Naive thymus-derived CD8-positive, alpha-beta T cell (primary cell): ENCODE data around the gene MSH3. TPM values are rescaled to one million over a fixed set of nuclear protein-coding genes. Genes with fewer than 3 reads are reported as not detected.
"Not testable (repeated sequence)": the region's sequence is repeated elsewhere in the genome, so short reads cannot be mapped to it uniquely, and the experiment has no call there.

ENCODE experiments used
- ATAC-seq, 2 donors: fragments of 150-1000 bp; cut with Tn5 transposase in 1 of 2; sonication (Bioruptor Pico), chemical (Tn5 transposase) in 1 of 2; 1 replicate in 1 of 2; 2 replicates in 1 of 2; pipeline ENCODE4 v1.10.0; 2021; ENCODE audit warnings: mild to moderate bottlenecking in 2 of 2, moderate library complexity in 2 of 2
- POLR2A ChIA-PET: fragments of 350-600 bp; sonication (Branson Sonifier 250); formaldehyde crosslinking; loops from one replicate; lab custom pipeline; 2021; ENCODE audit warnings: antibody characterized with exemption; lab: Charles Lee
- DNase-seq, 10 donors: peaks; one replicate each; pipeline versions ENCODE4 v3.0.0 to v3.0.0-alpha.2; 2020 to 2022
- H3K27ac Mint-ChIP-seq, 10 donors: one replicate each; pipeline ENCODE4 v1.8.0; 2020 to 2022; ENCODE audit warnings: mild to moderate bottlenecking in 10 of 10, mixed read lengths in 10 of 10, moderate library complexity in 4 of 10, inconsistent platforms in 1 of 10
- H3K27me3 Mint-ChIP-seq, 5 donors: one replicate each; pipeline ENCODE4 v1.8.0; 2021 to 2022; ENCODE audit warnings: mixed read lengths in 5 of 5
- H3K36me3 Mint-ChIP-seq, 3 donors: one replicate each; pipeline ENCODE4 v1.8.0; 2020 to 2022; ENCODE audit warnings: mixed read lengths in 3 of 3, mild to moderate bottlenecking in 2 of 3, inconsistent platforms in 1 of 3
- H3K4me1 Mint-ChIP-seq, 4 donors: one replicate each; pipeline ENCODE4 v1.8.0; 2021 to 2022; ENCODE audit warnings: mixed read lengths in 4 of 4
- H3K4me3 Mint-ChIP-seq, 10 donors: one replicate each; pipeline ENCODE4 v1.8.0; 2020 to 2022; ENCODE audit warnings: mild to moderate bottlenecking in 10 of 10, mixed read lengths in 10 of 10, moderate library complexity in 6 of 10, inconsistent platforms in 1 of 10
- H3K9me3 Mint-ChIP-seq, 9 donors: one replicate each; pipeline ENCODE4 v1.8.0; 2020 to 2022; ENCODE audit warnings: mixed read lengths in 9 of 9, mild to moderate bottlenecking in 3 of 9, inconsistent platforms in 1 of 9, moderate library complexity in 1 of 9
- polyA plus RNA-seq, 3 donors: library from polyadenylated mRNA; unstranded; fragments of 300-500 nt; fragmentation: Illumina TruSeq; gene quantifications; one replicate each; pipeline ENCODE4 v1.2.3, GENCODE V29; 2021
- total RNA-seq, 8 experiments: library from RNA in 2 of 8; stranded (reverse) in 2 of 8; gene quantifications; one replicate each; pipeline ENCODE4 v1.2.3 and lab custom pipeline; 2021 to 2026

The MSH3 gene
- total and polyA plus RNA-seq, 5 experiments from 2014 or later: 11.0 to 16.3 (median 13.0) TPM

- DNase-seq (no peak), ATAC-seq (no peak)
- peaks cover 4 to 58% (median 36%) of the 10 kb centered on the region in 3 donors for H3K36me3 Mint-ChIP-seq
- no peak overlapping the region for H3K27ac Mint-ChIP-seq
- POLR2A ChIA-PET: interaction anchor here (0.7 kb wide), 1 partner anchor 360 kb away, joined by 7 read pairs; no protein-coding TSS in a partner anchor
- H3K4me3 Mint-ChIP-seq: no peak overlapping the region
- no peaks in the 10 kb centered on the region for H3K27me3 Mint-ChIP-seq
- peaks cover 0 to 3% (median 3%) of the 10 kb centered on the region in 9 donors for H3K9me3 Mint-ChIP-seq
- H3K4me1 Mint-ChIP-seq: peaks cover 7 to 19% (median 13%) of the 10 kb centered on the region in 4 donors
Measured at GRCh38 chr5:80714570-80715298, 60.3 kb downstream of the MSH3 start.

DNA sequence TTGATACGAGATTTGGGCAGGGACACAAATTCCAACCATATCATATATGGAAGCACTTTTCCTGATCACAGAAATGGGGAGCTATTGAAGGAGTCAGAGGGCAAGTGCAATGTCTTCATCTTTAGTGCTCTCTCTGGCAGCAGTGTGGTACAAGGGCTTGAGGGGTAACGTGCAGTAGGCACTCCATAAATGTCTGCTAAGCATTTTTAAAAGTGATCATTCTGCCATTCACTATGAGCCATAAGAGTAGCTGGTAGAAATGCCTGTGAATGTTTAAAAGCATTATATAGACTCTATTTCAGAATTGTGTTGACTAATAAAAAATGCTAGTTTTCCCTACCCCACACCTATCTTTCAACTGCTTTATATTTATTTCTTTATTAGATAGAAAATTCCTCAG is 61.4 kb downstream of the MSH3 start:
- H3K27ac Mint-ChIP-seq: no peak overlapping the region
- POLR2A ChIA-PET: no interaction called here
- ATAC-seq (no peak), DNase-seq (no peak)
- H3K4me3 Mint-ChIP-seq: no peak overlapping the region
- H3K36me3 Mint-ChIP-seq: peaks cover 12 to 66% (median 42%) of the 10 kb centered on the region in 3 donors
- peaks cover 5 to 12% (median 6%) of the 10 kb centered on the region in 4 donors for H3K4me1 Mint-ChIP-seq
- peaks cover 0 to 14% (median 9%) of the 10 kb centered on the region in 9 donors for H3K9me3 Mint-ChIP-seq
- no peaks in the 10 kb centered on the region for H3K27me3 Mint-ChIP-seq

GRCh38 chr5:80720181-80720580 is 65.7 kb downstream of the MSH3 start:
- Mint-ChIP-seq H3K27me3 (no peaks in the 10 kb centered on the region), H3K9me3 (peaks cover 0 to 14% (median 9%) of the 10 kb centered on the region in 9 donors), H3K36me3 (peaks cover 20 to 59% (median 39%) of the 10 kb centered on the region in 3 donors), H3K4me1 (peaks cover 0 to 9% (median 5%) of the 10 kb centered on the region in 4 donors), H3K27ac (peak overlapping the region in 1 of 10 donors; percentile 8), H3K4me3 (no peak overlapping the region)
- no peak for DNase-seq
- no peak for ATAC-seq
- POLR2A ChIA-PET: no interaction called here

DNA sequence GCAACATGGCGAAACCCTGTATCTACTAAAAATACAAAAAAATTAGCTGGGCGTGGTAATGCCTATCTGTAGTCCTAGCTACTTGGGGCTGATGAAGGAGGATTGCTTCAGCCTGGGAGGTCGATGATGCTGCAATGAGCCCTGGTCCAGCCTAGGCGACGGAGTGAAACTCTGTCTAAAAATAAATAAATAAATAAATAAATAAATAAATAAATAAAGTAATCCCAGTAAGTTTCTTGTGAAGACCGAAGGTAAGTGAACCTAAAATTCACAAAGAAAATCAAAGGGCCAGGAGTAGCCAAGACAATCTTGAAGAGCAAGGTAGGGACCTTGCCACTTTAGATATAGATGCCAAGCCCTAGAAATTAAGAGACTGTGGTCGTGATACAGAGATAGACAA is 68.5 kb downstream of the MSH3 start:
- Mint-ChIP-seq H3K27ac (no peak overlapping the region), H3K27me3 (no peaks in the 10 kb centered on the region), H3K4me1 (peaks cover 0 to 9% (median 6%) of the 10 kb centered on the region in 4 donors), H3K9me3 (peaks cover 0 to 14% (median 9%) of the 10 kb centered on the region in 9 donors), H3K36me3 (peaks cover 36 to 66% (median 41%) of the 10 kb centered on the region in 3 donors), H3K4me3 (no peak overlapping the region)
- DNase-seq (no peak), ATAC-seq (no peak)
- POLR2A ChIA-PET: no interaction called here

- ATAC-seq (no peak), DNase-seq (no peak)
- Mint-ChIP-seq H3K4me3 (no peak overlapping the region), H3K27me3 (no peaks in the 10 kb centered on the region), H3K4me1 (peaks cover 0 to 6% (median 5%) of the 10 kb centered on the region in 4 donors), H3K9me3 (peaks cover 0 to 4% (median under 1%) of the 10 kb centered on the region in 9 donors), H3K36me3 (peaks cover 32 to 70% (median 42%) of the 10 kb centered on the region in 3 donors), H3K27ac (no peak overlapping the region)
- POLR2A ChIA-PET: no interaction called here
Measured at GRCh38 chr5:80725446-80725845, 71.0 kb downstream of the MSH3 start.

DNA sequence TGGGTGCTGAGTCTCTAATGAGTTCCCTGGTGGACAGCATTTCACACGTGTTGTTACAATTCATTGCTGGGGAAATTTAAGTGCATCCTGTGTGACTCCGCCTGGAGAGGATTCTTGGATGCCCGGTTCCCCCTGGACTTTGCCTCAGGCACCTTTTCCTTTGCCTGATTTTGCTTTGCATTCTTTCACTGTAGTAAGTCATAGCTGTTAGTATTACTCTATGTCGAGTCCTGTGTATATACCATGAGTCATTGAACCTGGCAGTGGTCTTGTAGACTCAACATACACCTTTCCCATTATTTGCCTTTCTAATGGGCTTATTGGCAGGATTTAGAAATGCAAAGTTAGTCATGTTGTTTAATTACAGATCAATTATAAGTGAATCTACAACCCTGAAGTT is 82.3 kb downstream of the MSH3 start:
- no peaks in the 10 kb centered on the region for H3K27me3 Mint-ChIP-seq
- H3K4me3 Mint-ChIP-seq: no peak overlapping the region
- peaks cover 5 to 42% (median 39%) of the 10 kb centered on the region in 3 donors for H3K36me3 Mint-ChIP-seq
- POLR2A ChIA-PET: interaction anchor here (0.6 kb wide), 1 partner anchor 1615 kb away, joined by 3 read pairs; no protein-coding TSS in a partner anchor
- H3K4me1 Mint-ChIP-seq: peaks cover 6 to 32% (median 16%) of the 10 kb centered on the region in 4 donors
- H3K9me3 Mint-ChIP-seq: no peaks in the 10 kb centered on the region
- ATAC-seq: no peak
- no peak overlapping the region for H3K27ac Mint-ChIP-seq
- no peak for DNase-seq

DNA sequence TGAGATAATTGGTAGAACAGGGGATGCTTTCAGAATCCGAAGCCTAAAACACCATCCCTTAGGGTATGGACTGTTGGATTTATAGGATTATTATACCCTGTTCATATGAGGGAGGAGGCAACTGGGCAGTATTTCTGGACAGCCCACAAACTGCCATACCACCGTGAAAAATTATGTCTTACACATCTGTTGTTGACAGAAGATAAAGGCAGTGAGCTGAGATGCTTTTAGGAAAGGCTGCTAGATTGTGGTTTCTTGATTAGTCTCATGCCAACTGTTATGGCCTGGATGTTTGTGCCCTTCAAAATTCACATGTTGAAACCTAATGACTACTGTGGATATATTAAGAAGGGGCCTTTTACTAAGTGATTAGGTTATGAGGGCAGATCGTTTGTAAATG is 84.0 kb downstream of the MSH3 start:
- POLR2A ChIA-PET: no interaction called here
- DNase-seq (no peak), ATAC-seq (no peak)
- Mint-ChIP-seq H3K27me3 (no peaks in the 10 kb centered on the region), H3K36me3 (peaks cover 5 to 44% (median 44%) of the 10 kb centered on the region in 3 donors), H3K9me3 (no peaks in the 10 kb centered on the region), H3K4me3 (no peak overlapping the region), H3K4me1 (peaks cover 6 to 37% (median 16%) of the 10 kb centered on the region in 4 donors), H3K27ac (peak overlapping the region in 2 of 10 donors; percentile 53 to 58)

- Mint-ChIP-seq H3K9me3 (peaks cover 0 to 2% (median 0%) of the 10 kb centered on the region in 9 donors), H3K4me3 (no peak overlapping the region), H3K27me3 (no peaks in the 10 kb centered on the region), H3K36me3 (peaks cover 5 to 43% (median 42%) of the 10 kb centered on the region in 3 donors), H3K4me1 (peaks cover 6 to 37% (median 16%) of the 10 kb centered on the region in 4 donors), H3K27ac (peak overlapping the region in 3 of 10 donors; percentile 28 to 58 (median 53))
- POLR2A ChIA-PET: no interaction called here
- no peak for ATAC-seq
- DNase-seq: no peak
Measured at GRCh38 chr5:80739057-80739456, 84.6 kb downstream of the MSH3 start.

- Mint-ChIP-seq H3K4me3 (no peak overlapping the region), H3K27ac (peak overlapping the region in 3 of 10 donors; percentile 8 to 35 (median 28)), H3K27me3 (no peaks in the 10 kb centered on the region), H3K9me3 (peaks cover 0 to 5% (median 0%) of the 10 kb centered on the region in 9 donors), H3K4me1 (peaks cover 6 to 40% (median 16%) of the 10 kb centered on the region in 4 donors), H3K36me3 (peaks cover 5 to 44% (median 43%) of the 10 kb centered on the region in 3 donors)
- DNase-seq (no peak), ATAC-seq (no peak)
- POLR2A ChIA-PET: no interaction called here
Measured at GRCh38 chr5:80739496-80739895, 85.0 kb downstream of the MSH3 start.

GRCh38 chr5:80739898-80740297 is 85.4 kb downstream of the MSH3 start:
- ATAC-seq: no peak
- H3K4me1 Mint-ChIP-seq: peaks cover 7 to 44% (median 16%) of the 10 kb centered on the region in 4 donors
- POLR2A ChIA-PET: no interaction called here
- peaks cover 0 to 5% (median 0%) of the 10 kb centered on the region in 9 donors for H3K9me3 Mint-ChIP-seq
- DNase-seq: no peak
- peak overlapping the region in 4 of 10 donors; percentile 2 to 35 (median 6) for H3K27ac Mint-ChIP-seq
- H3K27me3 Mint-ChIP-seq: no peaks in the 10 kb centered on the region
- no peak overlapping the region for H3K4me3 Mint-ChIP-seq
- H3K36me3 Mint-ChIP-seq: peaks cover 5 to 45% (median 44%) of the 10 kb centered on the region in 3 donors

DNA sequence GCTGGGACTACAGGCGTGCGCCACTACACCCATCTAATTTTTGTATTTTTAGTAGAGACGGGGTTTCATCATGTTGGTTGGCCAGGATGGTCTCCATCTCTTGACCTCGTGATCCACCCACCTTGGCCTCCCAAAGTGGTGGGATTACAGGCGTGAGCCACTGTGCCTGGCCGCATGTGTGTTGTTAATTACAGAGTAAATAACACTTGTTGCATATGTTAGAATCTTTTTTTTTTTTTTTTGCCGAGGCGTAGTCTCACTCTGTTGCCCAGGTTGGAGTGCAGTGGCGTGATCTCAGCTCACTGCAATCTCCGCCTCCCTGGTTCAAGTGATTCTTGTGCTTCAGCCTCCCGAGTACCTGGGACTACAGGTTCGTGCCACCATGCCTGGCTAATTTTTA is 86.0 kb downstream of the MSH3 start:
- Mint-ChIP-seq H3K27ac (peak overlapping the region in 4 of 10 donors; percentile 40 to 84 (median 56)), H3K4me1 (peaks cover 7 to 50% (median 16%) of the 10 kb centered on the region in 4 donors), H3K36me3 (peaks cover 5 to 49% (median 44%) of the 10 kb centered on the region in 3 donors)
- H3K4me3 Mint-ChIP-seq, DNase-seq, H3K9me3 Mint-ChIP-seq, H3K27me3 Mint-ChIP-seq, POLR2A ChIA-PET, ATAC-seq: not testable (repeated sequence)

GRCh38 chr5:80740999-80741398 is 86.5 kb downstream of the MSH3 start:
- DNase-seq (no peak), ATAC-seq (no peak)
- H3K9me3 Mint-ChIP-seq: peaks cover 0 to 5% (median 0%) of the 10 kb centered on the region in 9 donors
- no peaks in the 10 kb centered on the region for H3K27me3 Mint-ChIP-seq
- peaks cover 7 to 53% (median 16%) of the 10 kb centered on the region in 4 donors for H3K4me1 Mint-ChIP-seq
- POLR2A ChIA-PET: no interaction called here
- H3K36me3 Mint-ChIP-seq: peaks cover 9 to 54% (median 47%) of the 10 kb centered on the region in 3 donors
- peak overlapping the region in 4 of 10 donors; percentile 24 to 84 (median 68) for H3K27ac Mint-ChIP-seq
- peak overlapping the region in 3 of 10 donors; percentile 3 to 71 (median 44) for H3K4me3 Mint-ChIP-seq

DNA sequence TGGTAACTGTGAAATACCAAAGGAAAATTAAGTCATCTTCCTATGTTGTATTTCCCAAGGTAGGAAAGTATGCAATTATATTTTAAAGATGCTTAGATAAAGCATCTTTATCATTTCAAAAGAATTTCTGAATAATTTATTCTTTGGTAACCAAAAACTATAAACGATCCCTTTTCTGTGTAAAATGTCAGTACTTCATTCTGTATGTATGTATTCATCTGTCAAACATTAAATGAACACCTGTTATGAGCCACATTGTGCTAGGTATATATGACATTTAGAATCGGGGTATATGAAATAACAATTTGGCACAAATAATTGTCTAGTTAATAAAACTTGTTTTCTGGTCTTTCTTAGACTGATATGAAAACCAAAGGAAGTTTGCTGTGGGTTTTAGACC is 89.7 kb downstream of the MSH3 start:
- H3K4me1 Mint-ChIP-seq: peaks cover 7 to 40% (median 7%) of the 10 kb centered on the region in 4 donors
- no peaks in the 10 kb centered on the region for H3K27me3 Mint-ChIP-seq
- ATAC-seq: no peak
- no peak overlapping the region for H3K4me3 Mint-ChIP-seq
- peaks cover 0 to 5% (median 0%) of the 10 kb centered on the region in 9 donors for H3K9me3 Mint-ChIP-seq
- H3K27ac Mint-ChIP-seq: peak overlapping the region in 1 of 10 donors; percentile 46
- POLR2A ChIA-PET: no interaction called here
- no peak for DNase-seq
- peaks cover 17 to 80% (median 61%) of the 10 kb centered on the region in 3 donors for H3K36me3 Mint-ChIP-seq
